CD8-positive, alpha-beta memory T cell (primary cell): ENCODE results near the gene FBXW11. TPM values are rescaled to one million over a fixed set of nuclear protein-coding genes. Genes with fewer than 3 reads are reported as not detected.

Experiments used
- CTCF ChIA-PET: fragments of 350-600 bp; sonication (Branson Sonifier 250); formaldehyde crosslinking; loops from one replicate; lab custom pipeline; 2021; ENCODE audit warnings: antibody characterized with exemption; lab: Charles Lee
- POLR2A ChIA-PET: fragments of 350-600 bp; sonication (Branson Sonifier 250); formaldehyde crosslinking; loops from one replicate; lab custom pipeline; 2021; ENCODE audit warnings: antibody characterized with exemption; lab: Charles Lee
- DNase-seq, 5 donors: peaks; one replicate each; pipeline versions ENCODE4 v3.0.0 to v3.0.0-alpha.2; 2020 to 2022; ENCODE audit warnings: mixed read lengths in 1 of 5
- H3K27ac ChIP-seq: one replicate; pipeline ENCODE4 v1.7.0; 2013; ENCODE audit warnings: low read depth, mild to moderate bottlenecking, low read length, moderate library complexity
- H3K27me3 ChIP-seq: 2 replicates; pipeline ENCODE4 v1.7.0; 2013; ENCODE audit warnings: low read length, mild to moderate bottlenecking; ENCODE audit not compliant: insufficient read depth, poor library complexity, severe bottlenecking
- H3K36me3 ChIP-seq: 2 replicates; pipeline ENCODE4 v1.7.0; 2013; ENCODE audit warnings: mild to moderate bottlenecking, low read length, moderate library complexity; ENCODE audit not compliant: insufficient read depth
- H3K4me1 ChIP-seq: 2 replicates; pipeline ENCODE4 v1.7.0; 2013; ENCODE audit warnings: mild to moderate bottlenecking, low read length, moderate library complexity; ENCODE audit not compliant: insufficient read depth
- H3K4me3 ChIP-seq: 2 replicates; pipeline ENCODE4 v1.7.0; 2013; ENCODE audit warnings: mild to moderate bottlenecking, low read length
- H3K9me3 ChIP-seq: 2 replicates; pipeline ENCODE4 v1.7.0; 2013; ENCODE audit warnings: mild to moderate bottlenecking, low read length
- H3K27ac Mint-ChIP-seq, 8 donors: one replicate each; pipeline ENCODE4 v1.8.0; 2020 to 2021; ENCODE audit warnings: mixed read lengths in 8 of 8, mild to moderate bottlenecking in 6 of 8, inconsistent platforms in 3 of 8, moderate library complexity in 3 of 8
- H3K27me3 Mint-ChIP-seq, 2 donors: one replicate each; pipeline ENCODE4 v1.8.0; 2020 to 2021; ENCODE audit warnings: mixed read lengths in 2 of 2, mild to moderate bottlenecking in 1 of 2, moderate library complexity in 1 of 2
- H3K36me3 Mint-ChIP-seq, 3 donors: one replicate each; pipeline ENCODE4 v1.8.0; 2020 to 2021; ENCODE audit warnings: mixed read lengths in 3 of 3, inconsistent platforms in 1 of 3, mild to moderate bottlenecking in 1 of 3
- H3K4me1 Mint-ChIP-seq, 3 donors: one replicate each; pipeline ENCODE4 v1.8.0; 2020 to 2021; ENCODE audit warnings: mixed read lengths in 3 of 3, inconsistent platforms in 1 of 3, mild to moderate bottlenecking in 1 of 3
- H3K4me3 Mint-ChIP-seq, 7 donors: one replicate each; pipeline ENCODE4 v1.8.0; 2020 to 2021; ENCODE audit warnings: mixed read lengths in 7 of 7, mild to moderate bottlenecking in 6 of 7, moderate library complexity in 4 of 7, inconsistent platforms in 2 of 7
- H3K9me3 Mint-ChIP-seq, 5 donors: one replicate each; pipeline ENCODE4 v1.8.0; 2020 to 2022; ENCODE audit warnings: mixed read lengths in 5 of 5, mild to moderate bottlenecking in 3 of 5, moderate library complexity in 2 of 5, inconsistent platforms in 1 of 5
- polyA plus RNA-seq: library from polyadenylated mRNA; unstranded; fragments of 300-500 nt; fragmentation: Illumina TruSeq; gene quantifications from one replicate; pipeline ENCODE4 v1.2.3, GENCODE V29; 2021
- total RNA-seq, 2 experiments: library from RNA; stranded (reverse); gene quantifications; one replicate each; pipeline ENCODE4 v1.2.3, GENCODE V29; 2021

Gene FBXW11
- total and polyA plus RNA-seq, 3 experiments from 2014 or later = 25.8 to 46.9 (median 44.7) TPM

- H3K36me3 Mint-ChIP-seq = peaks cover 0 to 20% (median 7%) of the 10 kb centered on the region in 3 donors
- Histone ChIP-seq H3K36me3 (no peaks in the 10 kb centered on the region), H3K9me3 (no peaks in the 10 kb centered on the region), H3K27ac (no peak overlapping the region), H3K27me3 (no peaks in the 10 kb centered on the region), H3K4me1 (no peaks in the 10 kb centered on the region), H3K4me3 (no peak overlapping the region)
- H3K9me3 Mint-ChIP-seq = peaks cover 0 to 20% (median 7%) of the 10 kb centered on the region in 5 donors
- H3K4me3 Mint-ChIP-seq = no peak overlapping the region
- H3K4me1 Mint-ChIP-seq = no peaks in the 10 kb centered on the region
- no peak overlapping the region for H3K27ac Mint-ChIP-seq
- H3K27me3 Mint-ChIP-seq = peaks cover 0 to 3% of the 10 kb centered on the region in 2 donors
- ChIA-PET CTCF (interaction anchor here (1.3 kb wide), 1 partner anchor 23 kb away, joined by 3 read pairs; no protein-coding TSS in a partner anchor), POLR2A (no interaction called here)
- no peak for DNase-seq
These were observed 171.4 kb downstream of the FBXW11 start for GRCh38 chr5:171835066-171835465.

- Mint-ChIP-seq H3K36me3 (peaks cover 0 to 22% (median 7%) of the 10 kb centered on the region in 3 donors), H3K9me3 (peaks cover 0 to 20% (median 7%) of the 10 kb centered on the region in 5 donors), H3K4me1 (no peaks in the 10 kb centered on the region), H3K27me3 (peaks cover 0 to 3% of the 10 kb centered on the region in 2 donors), H3K4me3 (no peak overlapping the region), H3K27ac (no peak overlapping the region)
- CTCF ChIA-PET = interaction anchor here (1.3 kb wide), 1 partner anchor 24 kb away, joined by 3 read pairs; no protein-coding TSS in a partner anchor
- POLR2A ChIA-PET = no interaction called here
- Histone ChIP-seq H3K27me3 (no peaks in the 10 kb centered on the region), H3K9me3 (no peaks in the 10 kb centered on the region), H3K4me1 (no peaks in the 10 kb centered on the region), H3K36me3 (no peaks in the 10 kb centered on the region), H3K4me3 (no peak overlapping the region), H3K27ac (no peak overlapping the region)
- DNase-seq = no peak
These were observed 172.0 kb downstream of the FBXW11 start for GRCh38 chr5:171834461-171834860.

DNA sequence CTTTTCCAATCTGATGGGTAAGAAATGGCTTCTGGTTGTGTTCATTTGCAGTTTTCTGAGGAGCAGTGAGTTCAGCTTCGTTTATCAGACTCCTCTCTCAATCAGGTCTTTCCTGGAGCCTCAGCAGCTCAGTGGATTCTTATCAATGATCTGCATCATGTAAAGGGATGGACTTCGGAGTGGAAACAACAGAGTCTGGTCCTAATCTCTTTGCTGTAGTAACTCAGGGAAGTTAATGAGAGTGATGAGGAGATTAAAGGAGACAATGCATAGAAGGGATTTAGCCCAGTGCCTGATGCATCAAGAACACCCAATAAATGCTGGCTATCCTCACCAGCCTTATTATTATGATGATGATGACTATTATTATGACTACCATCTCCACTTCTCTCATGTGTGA lies 173.7 kb downstream of the FBXW11 start:
- no peaks in the 10 kb centered on the region for H3K4me1 Mint-ChIP-seq
- H3K4me3 Mint-ChIP-seq = no peak overlapping the region
- H3K27ac ChIP-seq = no peak overlapping the region
- peaks cover 0 to 20% (median 7%) of the 10 kb centered on the region in 5 donors for H3K9me3 Mint-ChIP-seq
- H3K36me3 Mint-ChIP-seq = peaks cover 0 to 22% (median 7%) of the 10 kb centered on the region in 3 donors
- DNase-seq = no peak
- H3K4me3 ChIP-seq = no peak overlapping the region
- H3K27me3 ChIP-seq = no peaks in the 10 kb centered on the region
- H3K4me1 ChIP-seq = no peaks in the 10 kb centered on the region
- no peaks in the 10 kb centered on the region for H3K9me3 ChIP-seq
- H3K27me3 Mint-ChIP-seq = peaks cover 0 to 3% of the 10 kb centered on the region in 2 donors
- H3K27ac Mint-ChIP-seq = no peak overlapping the region
- CTCF ChIA-PET = no interaction called here
- POLR2A ChIA-PET = no interaction called here
- H3K36me3 ChIP-seq = no peaks in the 10 kb centered on the region

DNA sequence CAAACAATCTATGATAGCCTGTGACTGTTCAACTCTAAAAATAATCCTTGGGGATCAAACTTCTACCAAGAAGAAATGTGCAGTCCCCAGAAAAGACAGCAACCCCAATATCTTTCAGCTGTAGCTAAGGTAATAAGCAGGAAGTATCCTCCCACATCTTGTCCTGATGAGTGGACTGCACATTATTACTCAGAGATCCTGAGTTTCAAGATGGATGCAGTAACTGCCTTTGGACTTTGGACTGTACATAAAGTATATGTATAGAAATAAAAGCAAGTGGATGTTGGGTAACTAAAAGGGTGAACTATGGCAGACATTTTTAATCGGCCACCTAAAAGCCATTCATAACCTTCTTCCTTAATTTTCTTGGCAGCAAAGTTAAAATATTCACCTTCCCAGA lies 175.8 kb downstream of the FBXW11 start:
- H3K4me1 ChIP-seq = no peaks in the 10 kb centered on the region
- H3K27me3 ChIP-seq = no peaks in the 10 kb centered on the region
- H3K9me3 ChIP-seq = no peaks in the 10 kb centered on the region
- CTCF ChIA-PET = no interaction called here
- no peaks in the 10 kb centered on the region for H3K4me1 Mint-ChIP-seq
- H3K27me3 Mint-ChIP-seq = peaks cover 0 to 3% of the 10 kb centered on the region in 2 donors
- DNase-seq = no peak
- no peak overlapping the region for H3K27ac ChIP-seq
- H3K27ac Mint-ChIP-seq = no peak overlapping the region
- POLR2A ChIA-PET = no interaction called here
- H3K9me3 Mint-ChIP-seq = peaks cover 1 to 20% (median 7%) of the 10 kb centered on the region in 5 donors
- H3K36me3 ChIP-seq = no peaks in the 10 kb centered on the region
- H3K4me3 Mint-ChIP-seq = no peak overlapping the region
- H3K36me3 Mint-ChIP-seq = peaks cover 0 to 22% (median 6%) of the 10 kb centered on the region in 3 donors
- no peak overlapping the region for H3K4me3 ChIP-seq

DNA sequence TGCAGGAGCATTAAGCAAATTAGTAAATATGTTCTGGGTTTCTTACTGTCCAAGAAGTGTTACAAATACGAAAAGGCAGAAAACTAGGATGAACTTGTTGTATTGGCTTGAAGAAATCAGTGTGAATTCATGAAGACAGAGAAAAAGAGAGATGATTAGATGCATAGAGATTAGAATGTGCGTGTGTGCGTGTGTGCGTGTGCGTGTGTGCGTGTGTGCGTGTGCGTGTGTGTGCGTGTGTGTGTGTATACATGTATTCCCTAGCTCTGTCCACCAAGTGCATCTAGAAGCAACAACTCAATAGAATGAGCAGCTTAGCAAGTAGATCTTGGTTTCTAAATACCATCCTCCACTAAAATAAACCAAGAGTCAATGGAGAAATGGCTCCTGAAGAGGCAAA lies 179.3 kb downstream of the FBXW11 start:
- Histone ChIP-seq H3K36me3 (no peaks in the 10 kb centered on the region), H3K9me3 (no peaks in the 10 kb centered on the region), H3K27me3 (no peaks in the 10 kb centered on the region), H3K27ac (no peak overlapping the region), H3K4me3 (no peak overlapping the region), H3K4me1 (no peaks in the 10 kb centered on the region)
- H3K36me3 Mint-ChIP-seq = peaks cover 0 to 25% (median 3%) of the 10 kb centered on the region in 3 donors
- H3K27me3 Mint-ChIP-seq = peaks cover 3 to 6% of the 10 kb centered on the region in 2 donors
- ChIA-PET CTCF (no interaction called here), POLR2A (no interaction called here)
- peaks cover 0 to 6% (median 1%) of the 10 kb centered on the region in 5 donors for H3K9me3 Mint-ChIP-seq
- no peak overlapping the region for H3K27ac Mint-ChIP-seq
- H3K4me1 Mint-ChIP-seq = no peaks in the 10 kb centered on the region
- no peak overlapping the region for H3K4me3 Mint-ChIP-seq
- no peak for DNase-seq

- Mint-ChIP-seq H3K27ac (no peak overlapping the region), H3K27me3 (peaks cover 3 to 6% of the 10 kb centered on the region in 2 donors), H3K9me3 (peaks cover 0 to 1% (median 0%) of the 10 kb centered on the region in 5 donors), H3K4me3 (no peak overlapping the region), H3K4me1 (no peaks in the 10 kb centered on the region), H3K36me3 (peaks cover 0 to 23% (median 3%) of the 10 kb centered on the region in 3 donors)
- POLR2A ChIA-PET = no interaction called here
- Histone ChIP-seq H3K36me3 (no peaks in the 10 kb centered on the region), H3K4me3 (no peak overlapping the region), H3K27ac (no peak overlapping the region), H3K9me3 (no peaks in the 10 kb centered on the region), H3K4me1 (no peaks in the 10 kb centered on the region), H3K27me3 (no peaks in the 10 kb centered on the region)
- CTCF ChIA-PET = no interaction called here
- DNase-seq = no peak
These were observed 180.3 kb downstream of the FBXW11 start for GRCh38 chr5:171826132-171826531.

DNA sequence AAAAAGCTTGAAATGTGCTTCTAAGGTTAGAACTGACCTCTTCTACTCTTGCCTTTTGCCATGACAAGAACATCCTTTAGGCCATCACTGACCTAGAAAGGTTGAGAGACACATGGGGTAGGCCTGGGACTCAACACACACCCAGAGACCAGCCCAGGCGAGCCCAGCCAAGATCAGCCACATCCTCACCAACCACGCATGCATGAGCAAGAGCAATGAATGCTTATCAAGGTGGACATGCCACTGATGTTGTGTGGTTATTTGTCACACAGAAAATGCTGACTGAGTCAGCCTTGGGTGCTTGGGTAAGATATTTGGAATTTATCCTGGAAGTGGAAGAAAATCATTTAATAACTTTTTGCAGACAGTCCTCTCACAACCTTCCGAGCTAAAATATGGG lies 181.4 kb downstream of the FBXW11 start:
- Mint-ChIP-seq H3K36me3 (peaks cover 0 to 19% (median 3%) of the 10 kb centered on the region in 3 donors), H3K9me3 (peaks cover 0 to 1% (median 0%) of the 10 kb centered on the region in 5 donors), H3K27me3 (peaks cover 3 to 6% of the 10 kb centered on the region in 2 donors), H3K27ac (no peak overlapping the region), H3K4me1 (no peaks in the 10 kb centered on the region), H3K4me3 (no peak overlapping the region)
- Histone ChIP-seq H3K36me3 (no peaks in the 10 kb centered on the region), H3K9me3 (no peaks in the 10 kb centered on the region), H3K4me3 (no peak overlapping the region), H3K27ac (no peak overlapping the region), H3K4me1 (no peaks in the 10 kb centered on the region), H3K27me3 (no peaks in the 10 kb centered on the region)
- POLR2A ChIA-PET = no interaction called here
- DNase-seq = no peak
- CTCF ChIA-PET = no interaction called here

GRCh38 chr5:171823269-171823668 lies 183.2 kb downstream of the FBXW11 start:
- ChIA-PET CTCF (no interaction called here), POLR2A (no interaction called here)
- H3K36me3 Mint-ChIP-seq = peaks cover 0 to 17% (median 3%) of the 10 kb centered on the region in 3 donors
- peaks cover 10 to 12% of the 10 kb centered on the region in 2 donors for H3K27me3 Mint-ChIP-seq
- DNase-seq = no peak
- no peak overlapping the region for H3K4me3 Mint-ChIP-seq
- Histone ChIP-seq H3K9me3 (no peaks in the 10 kb centered on the region), H3K27ac (no peak overlapping the region), H3K27me3 (no peaks in the 10 kb centered on the region), H3K36me3 (no peaks in the 10 kb centered on the region), H3K4me3 (no peak overlapping the region), H3K4me1 (no peaks in the 10 kb centered on the region)
- no peaks in the 10 kb centered on the region for H3K4me1 Mint-ChIP-seq
- peaks cover 0 to 1% (median 0%) of the 10 kb centered on the region in 5 donors for H3K9me3 Mint-ChIP-seq
- no peak overlapping the region for H3K27ac Mint-ChIP-seq
